ENCODE results near the gene RNPS1. TPM values are rescaled to one million over a fixed set of nuclear protein-coding genes. Genes with fewer than 3 reads are reported as not detected.

Gene RNPS1
- total RNA-seq, 2 donors from 2014 or later: 108 to 154 TPM

DNA sequence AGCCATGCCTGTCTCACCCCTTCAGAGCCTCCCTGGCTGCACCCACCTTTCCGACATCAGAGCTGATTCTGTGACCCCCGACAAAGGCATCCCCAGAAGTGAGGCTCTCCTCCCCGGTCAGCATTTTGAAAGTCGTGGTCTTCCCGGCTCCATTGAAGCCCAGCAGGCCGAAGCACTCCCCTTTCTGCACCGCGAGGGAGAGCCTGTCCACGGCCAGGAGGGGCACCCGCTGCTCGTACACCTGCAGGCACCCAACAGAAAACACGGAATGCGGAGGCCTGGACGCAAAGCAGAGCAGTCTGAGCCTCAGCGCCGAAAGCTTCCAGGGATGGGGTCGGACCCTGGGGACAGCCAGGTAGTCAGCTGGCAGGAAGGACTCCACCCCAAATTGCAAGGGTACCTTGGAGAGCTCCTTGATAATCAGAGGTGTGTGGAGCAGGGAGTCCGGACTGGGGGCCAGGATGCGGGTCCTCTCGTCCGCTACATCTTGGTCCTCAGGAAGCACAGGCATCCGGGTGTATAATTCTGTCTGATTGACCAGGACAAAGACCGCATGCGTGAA lies 13.1 kb upstream of the RNPS1 start:
- H3K9ac ChIP-seq (ENCODE audit: low read depth in 2 of 2, low read length in 2 of 2): no peak overlapping the region
- H3K9me3 ChIP-seq: no peaks in the 10 kb centered on the region
- intact Hi-C loops (cut with DNase I): no loop called here
- H3K4me1 ChIP-seq: no peaks in the 10 kb centered on the region
- no peaks in the 10 kb centered on the region for H3K27me3 ChIP-seq
- no peak for DNase-seq
- no peak overlapping the region for H3K4me3 ChIP-seq
- TF ChIP-seq, protein P1, sequence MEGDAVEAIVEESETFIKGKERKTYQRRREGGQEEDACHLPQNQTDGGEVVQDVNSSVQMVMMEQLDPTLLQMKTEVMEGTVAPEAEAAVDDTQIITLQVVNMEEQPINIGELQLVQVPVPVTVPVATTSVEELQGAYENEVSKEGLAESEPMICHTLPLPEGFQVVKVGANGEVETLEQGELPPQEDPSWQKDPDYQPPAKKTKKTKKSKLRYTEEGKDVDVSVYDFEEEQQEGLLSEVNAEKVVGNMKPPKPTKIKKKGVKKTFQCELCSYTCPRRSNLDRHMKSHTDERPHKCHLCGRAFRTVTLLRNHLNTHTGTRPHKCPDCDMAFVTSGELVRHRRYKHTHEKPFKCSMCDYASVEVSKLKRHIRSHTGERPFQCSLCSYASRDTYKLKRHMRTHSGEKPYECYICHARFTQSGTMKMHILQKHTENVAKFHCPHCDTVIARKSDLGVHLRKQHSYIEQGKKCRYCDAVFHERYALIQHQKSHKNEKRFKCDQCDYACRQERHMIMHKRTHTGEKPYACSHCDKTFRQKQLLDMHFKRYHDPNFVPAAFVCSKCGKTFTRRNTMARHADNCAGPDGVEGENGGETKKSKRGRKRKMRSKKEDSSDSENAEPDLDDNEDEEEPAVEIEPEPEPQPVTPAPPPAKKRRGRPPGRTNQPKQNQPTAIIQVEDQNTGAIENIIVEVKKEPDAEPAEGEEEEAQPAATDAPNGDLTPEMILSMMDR (IDR thresholded peaks at IDR 0.05): no peak
- no peaks in the 10 kb centered on the region for H3K36me3 ChIP-seq
- no peak overlapping the region for H3K27ac ChIP-seq

DNA sequence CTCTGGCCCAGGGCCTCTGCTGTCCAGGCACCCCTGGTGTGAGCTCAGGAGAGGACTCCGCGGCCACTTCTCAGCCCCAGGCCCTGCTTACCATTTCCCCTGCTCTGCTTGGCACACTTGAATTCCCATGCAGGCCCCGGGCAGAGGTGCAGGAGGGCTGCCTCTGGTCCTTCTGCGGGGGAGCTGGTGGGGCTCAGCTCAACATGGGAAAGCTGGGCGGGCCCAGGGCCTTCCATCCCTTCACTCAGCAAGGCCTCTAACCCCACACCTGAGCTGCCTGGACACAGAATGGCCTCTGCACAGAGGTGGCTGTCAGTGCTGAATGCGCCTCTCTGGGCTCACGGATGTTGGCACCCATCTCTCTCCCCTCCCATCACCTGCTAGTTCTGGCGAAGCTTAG lies 12.5 kb upstream of the RNPS1 start:
- Histone ChIP-seq H3K4me3 (no peak overlapping the region), H3K27ac (no peak overlapping the region), H3K4me1 (no peaks in the 10 kb centered on the region), H3K9me3 (no peaks in the 10 kb centered on the region), H3K27me3 (no peaks in the 10 kb centered on the region), H3K9ac (ENCODE audit: low read depth in 2 of 2, low read length in 2 of 2) (no peak overlapping the region), H3K36me3 (no peaks in the 10 kb centered on the region)
- intact Hi-C loops (cut with DNase I): no loop called here
- TF ChIP-seq, protein P1 (IDR thresholded peaks at IDR 0.05): no peak
- DNase-seq: no peak

DNA sequence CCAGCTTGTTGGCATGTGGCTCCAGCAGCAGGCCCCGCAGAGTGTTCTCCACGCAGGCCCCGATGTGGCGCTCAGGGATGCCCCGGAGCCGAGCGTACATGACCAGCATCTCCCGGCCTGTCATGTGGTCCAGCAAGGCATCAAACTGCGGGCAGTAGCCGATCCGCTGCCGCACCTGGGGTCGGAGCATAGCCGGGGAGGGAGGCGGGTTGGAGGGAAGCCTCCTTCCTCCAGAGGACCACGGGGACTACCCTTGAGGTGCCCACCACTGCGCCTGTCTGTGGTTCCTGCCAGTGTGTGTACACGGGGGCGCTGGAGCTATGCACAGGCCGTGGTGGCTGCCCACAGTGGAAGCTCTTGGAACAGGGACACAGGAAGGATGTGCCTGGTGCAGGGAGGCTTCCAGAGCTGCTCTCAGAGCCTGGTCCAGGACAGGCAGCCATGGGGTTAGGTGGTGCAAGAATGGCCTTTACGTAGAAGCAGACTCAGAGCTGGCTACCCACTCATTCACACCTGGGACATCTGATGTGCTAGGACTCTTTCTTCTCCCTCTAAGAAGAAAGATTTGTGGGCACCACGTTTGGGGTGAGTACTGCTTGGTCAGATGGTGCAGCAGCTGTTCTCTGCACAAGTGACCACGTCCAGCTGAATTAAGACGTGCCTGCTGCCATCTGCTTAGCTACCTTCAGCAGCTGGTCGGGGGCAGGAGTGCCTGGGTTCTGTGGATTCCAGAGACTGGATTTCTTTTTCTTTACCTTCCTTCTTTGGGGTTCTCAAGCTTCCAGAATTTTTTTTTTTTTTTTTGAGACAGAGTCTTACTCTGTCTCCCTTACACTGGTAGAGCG lies 11.3 kb upstream of the RNPS1 start:
- Histone ChIP-seq H3K36me3 (no peaks in the 10 kb centered on the region), H3K4me1 (no peaks in the 10 kb centered on the region), H3K9ac (ENCODE audit: low read depth in 2 of 2, low read length in 2 of 2) (no peak overlapping the region), H3K27me3 (no peaks in the 10 kb centered on the region), H3K9me3 (no peaks in the 10 kb centered on the region), H3K4me3 (no peak overlapping the region), H3K27ac (no peak overlapping the region)
- intact Hi-C loops (cut with DNase I): no loop called here
- no peak for DNase-seq
- TF ChIP-seq, protein P1 (IDR thresholded peaks at IDR 0.05): no peak

DNA sequence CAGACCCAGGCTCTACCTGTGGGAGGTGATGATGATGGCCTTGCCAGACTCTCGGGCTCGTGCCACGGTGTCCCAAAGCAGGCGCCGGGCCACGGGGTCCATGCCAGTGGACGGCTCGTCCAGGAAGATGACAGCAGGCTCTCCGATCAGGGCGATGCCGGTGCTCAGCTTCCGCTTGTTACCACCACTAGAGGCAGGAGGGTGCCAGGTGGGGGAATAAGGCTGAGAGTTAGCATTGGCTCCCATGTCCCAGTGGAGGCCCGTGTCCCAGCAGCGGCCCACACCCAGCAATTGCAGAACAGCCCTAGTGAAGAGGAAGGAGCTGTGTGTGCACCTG lies 10.3 kb upstream of the RNPS1 start:
- DNase-seq: no peak
- intact Hi-C loops (cut with DNase I): no loop called here
- no peak overlapping the region for H3K9ac ChIP-seq (ENCODE audit: low read depth in 2 of 2, low read length in 2 of 2)

DNA sequence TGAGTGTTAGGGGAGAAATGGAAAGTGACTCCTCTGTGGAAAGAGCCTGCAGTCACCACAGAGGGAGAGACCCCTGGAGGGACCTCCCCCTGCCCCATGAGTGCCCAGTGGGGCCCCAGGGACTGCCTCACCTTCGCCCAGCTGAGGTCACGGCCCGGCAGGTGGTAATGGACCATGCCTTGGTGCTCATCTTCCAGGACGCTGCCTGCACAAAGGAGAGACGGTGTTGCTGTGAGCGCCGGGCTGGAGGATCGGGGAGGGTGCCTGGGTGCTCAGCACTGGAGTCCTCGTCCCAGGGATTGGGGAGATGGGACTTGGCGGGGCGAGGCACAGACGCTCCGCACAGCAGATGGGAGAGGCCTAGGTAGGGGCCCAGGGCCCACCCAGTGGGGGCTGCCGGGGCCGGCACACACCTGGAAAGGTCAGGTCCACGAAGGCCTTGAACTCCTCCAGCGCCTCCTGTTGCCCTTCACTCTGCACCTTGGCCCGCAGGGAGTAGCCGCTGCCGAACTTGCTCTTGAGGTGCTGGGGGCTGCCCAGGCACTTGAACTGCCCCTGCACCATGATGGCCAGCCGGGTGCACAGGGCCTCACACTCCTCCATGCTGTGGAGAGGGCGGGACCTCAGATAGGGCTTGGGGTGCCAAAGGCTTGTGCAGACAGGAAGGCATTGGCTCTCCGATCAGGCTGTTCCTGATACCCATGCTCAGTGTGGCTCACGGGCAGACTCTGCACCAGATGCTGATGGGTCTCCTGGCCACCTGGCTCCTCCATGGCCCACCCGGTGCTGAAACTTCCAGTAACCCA lies 9.7 kb upstream of the RNPS1 start:
- H3K4me3 ChIP-seq: no peak overlapping the region
- no peaks in the 10 kb centered on the region for H3K27me3 ChIP-seq
- no peaks in the 10 kb centered on the region for H3K4me1 ChIP-seq
- DNase-seq: no peak
- H3K36me3 ChIP-seq: no peaks in the 10 kb centered on the region
- H3K9me3 ChIP-seq: no peaks in the 10 kb centered on the region
- intact Hi-C loops (cut with DNase I): no loop called here
- no peak overlapping the region for H3K9ac ChIP-seq (ENCODE audit: low read depth in 2 of 2, low read length in 2 of 2)
- TF ChIP-seq, protein P1 (IDR thresholded peaks at IDR 0.05): no peak
- H3K27ac ChIP-seq: no peak overlapping the region

More for the DNA sequence above, 10.3 kb upstream of the RNPS1 start:
- Histone ChIP-seq H3K4me1 (no peaks in the 10 kb centered on the region), H3K4me3 (no peak overlapping the region), H3K27me3 (no peaks in the 10 kb centered on the region), H3K9me3 (no peaks in the 10 kb centered on the region), H3K36me3 (no peaks in the 10 kb centered on the region), H3K27ac (no peak overlapping the region)
- TF ChIP-seq, protein P1 (IDR thresholded peaks at IDR 0.05): no peak
